Lung (tissue), 12 donors: ENCODE results near the gene ZNF488. TPM values are rescaled to one million over a fixed set of nuclear protein-coding genes. Genes with fewer than 3 reads are reported as not detected.

Experiments
- ATAC-seq: fragments of 200-7000 bp; cut with Tn5 transposase; one replicate; pipeline ENCODE4 v1.9.1; 2020; ENCODE audit warnings: moderate number of reproducible peaks; ENCODE audit not compliant: insufficient read depth, low FRiP score
- DNase-seq, 3 donors: peaks; one replicate each; pipeline ENCODE4 v3.0.0-alpha.2; 2013 to 2017
- H3K27ac ChIP-seq, 2 donors: one replicate each; pipeline ENCODE4 v1.5.1; 2013; ENCODE audit warnings: mild to moderate bottlenecking in 2 of 2, moderate library complexity in 2 of 2, control low read depth in 1 of 2, inconsistent platforms in 1 of 2, low read depth in 1 of 2, low read length in 1 of 2
- H3K27me3 ChIP-seq, 3 donors: one replicate each; pipeline ENCODE4 v1.5.1; 2013; ENCODE audit warnings: low read length in 2 of 3; ENCODE audit not compliant: control insufficient read depth in 3 of 3, insufficient read depth in 3 of 3
- H3K36me3 ChIP-seq, 4 donors: one replicate each; pipeline ENCODE4 v1.5.1; 2013; ENCODE audit warnings: low read length in 4 of 4, mild to moderate bottlenecking in 1 of 4, moderate library complexity in 1 of 4; ENCODE audit not compliant: control insufficient read depth in 4 of 4, insufficient read depth in 4 of 4
- H3K4me1 ChIP-seq, 5 donors: one replicate each; pipeline ENCODE4 v1.5.1; 2013; ENCODE audit warnings: low read length in 5 of 5, mild to moderate bottlenecking in 2 of 5, moderate library complexity in 1 of 5; ENCODE audit not compliant: control insufficient read depth in 5 of 5, insufficient read depth in 5 of 5
- H3K4me3 ChIP-seq: one replicate; pipeline ENCODE4 v1.5.1; 2013; ENCODE audit warnings: mild to moderate bottlenecking, control low read depth, moderate library complexity
- H3K9ac ChIP-seq, 2 donors: one replicate each; pipeline ENCODE4 v1.5.1; 2013; ENCODE audit warnings: low read length in 2 of 2, control low read depth in 1 of 2; ENCODE audit not compliant: insufficient read depth in 1 of 2
- H3K9me3 ChIP-seq, 4 donors: one replicate each; pipeline ENCODE4 v1.5.1; 2013; ENCODE audit warnings: low read length in 3 of 4, mild to moderate bottlenecking in 1 of 4, moderate library complexity in 1 of 4; ENCODE audit not compliant: control insufficient read depth in 4 of 4, insufficient read depth in 3 of 4
- CTCF ChIP-seq: IDR thresholded peaks from 2 replicates; pipeline ENCODE4 v1.5.1; 2012; ENCODE audit warnings: mild to moderate bottlenecking; ENCODE audit errors: control extremely low read depth, extremely low read depth
- WGBS, 2 donors: extraction: QIAGEN DNeasy Blood & Tissue Kit; methylation state at CpG; one replicate each; pipeline ENCODE4 v1.1.7; 2013; 5-methylcytosine and 5-hydroxymethylcytosine counted together
- polyA plus RNA-seq, 2 donors: library from polyadenylated mRNA; stranded (reverse); fragments of 200-250 nt; gene quantifications; one replicate each; pipeline ENCODE4 v1.2.1, GENCODE V29; 2013
- total RNA-seq, 2 donors: library from RNA; depleted of rRNA in 1 of 2; stranded (reverse); fragments of >200 nt in 1 of 2; gene quantifications; one replicate each; pipeline ENCODE4 v1.2.1, GENCODE V29; 2014 to 2021
- donor health status: control.
- donor health status: control.
- donor health status: Bipolar disorder and iron deficiency.
- donor health status: healthy.
- donor health status: DM: yes; HTN: yes; CAD: no.

The ZNF488 gene
- total and polyA plus RNA-seq, 4 donors, result 0.15 to 0.64 (median 0.42) TPM

- ATAC-seq (no peak), DNase-seq (no peak)
- Histone ChIP-seq H3K9me3 (no peaks in the 10 kb centered on the region), H3K4me1 (peaks cover 0 to under 1% (median 0%) of the 10 kb centered on the region in 5 donors), H3K27me3 (no peaks in the 10 kb centered on the region), H3K36me3 (no peaks in the 10 kb centered on the region), H3K9ac (no peak overlapping the region), H3K27ac (no peak overlapping the region), H3K4me3 (no peak overlapping the region)
- 87 to 88% methylated on average over 14 of the region's 14 CpGs for WGBS, 2 donors
- TF ChIP-seq CTCF, result no peak
These were observed 31.9 kb downstream of the ZNF488 start for GRCh38 chr10:47351899-47352815.

- no peak for TF ChIP-seq CTCF
- WGBS, 2 donors, result 94 to 97% methylated on average over 39 of the region's 39 CpGs
- H3K27ac ChIP-seq, result no peak overlapping the region
These were observed 33.1 kb downstream of the ZNF488 start for GRCh38 chr10:47350671-47351640.

GRCh38 chr10:47349941-47350371, 34.1 kb downstream of the ZNF488 start:
- 97 to 98% methylated on average over 31 of the region's 31 CpGs for WGBS, 2 donors
- ATAC-seq, result no peak

More at GRCh38 chr10:47350671-47351640, 33.1 kb downstream of the ZNF488 start:
- DNase-seq, result no peak
- peaks cover 0 to 13% (median 3%) of the 10 kb centered on the region in 5 donors for H3K4me1 ChIP-seq
- no peaks in the 10 kb centered on the region for H3K9me3 ChIP-seq
- H3K9ac ChIP-seq, result no peak overlapping the region
- no peaks in the 10 kb centered on the region for H3K36me3 ChIP-seq
- H3K27me3 ChIP-seq, result no peaks in the 10 kb centered on the region
- ATAC-seq, result no peak
- H3K4me3 ChIP-seq, result no peak overlapping the region

More at GRCh38 chr10:47349941-47350371, 34.1 kb downstream of the ZNF488 start:
- H3K9me3 ChIP-seq, result no peaks in the 10 kb centered on the region
- no peak overlapping the region for H3K4me3 ChIP-seq
- DNase-seq, result no peak
- no peaks in the 10 kb centered on the region for H3K27me3 ChIP-seq
- no peak overlapping the region for H3K9ac ChIP-seq
- TF ChIP-seq CTCF, result no peak
- no peak overlapping the region for H3K27ac ChIP-seq
- peaks cover 0 to 14% (median 3%) of the 10 kb centered on the region in 5 donors for H3K4me1 ChIP-seq
- no peaks in the 10 kb centered on the region for H3K36me3 ChIP-seq
